Fibroblast of lung (primary cell): ENCODE results near the gene LPP. TPM values are rescaled to one million over a fixed set of nuclear protein-coding genes. Genes with fewer than 3 reads are reported as not detected.

ENCODE experiments used
- DNase-seq, 2 donors: peaks; one replicate each; pipeline versions ENCODE4 v3.0.0 to v3.0.0-alpha.2; 2010; ENCODE audit warnings: low read depth in 2 of 2
- H2AFZ ChIP-seq: 2 replicates; pipeline ENCODE4 v1.5.1; 2012; ENCODE audit warnings: low read length, control low read depth, inconsistent platforms
- H3K27ac ChIP-seq: 2 replicates; pipeline ENCODE4 v1.5.1; 2011; ENCODE audit warnings: low read length, control low read depth; ENCODE audit not compliant: insufficient read depth
- H3K27me3 ChIP-seq: 2 replicates; pipeline ENCODE4 v1.5.1; 2011; ENCODE audit warnings: mild to moderate bottlenecking, low read length; ENCODE audit not compliant: control insufficient read depth, insufficient read depth
- H3K36me3 ChIP-seq: 2 replicates; pipeline ENCODE4 v1.5.1; 2011; ENCODE audit warnings: low read length; ENCODE audit not compliant: control insufficient read depth, insufficient read depth
- H3K4me1 ChIP-seq: 2 replicates; pipeline ENCODE4 v1.5.1; 2011; ENCODE audit warnings: low read length; ENCODE audit not compliant: control insufficient read depth, insufficient read depth; ENCODE audit errors: extremely low read depth
- H3K4me2 ChIP-seq: 2 replicates; pipeline ENCODE4 v1.5.1; 2011; ENCODE audit warnings: low read length, control low read depth; ENCODE audit not compliant: insufficient read depth; ENCODE audit errors: extremely low read depth
- H3K4me3 ChIP-seq, 4 experiments: fragments of 200-600 bp in 1 of 4; sonication (generic) in 1 of 4; replicated peaks in 1 of 4; 2 replicates each; pipeline ENCODE4 v1.5.1; 2011 to 2016; ENCODE audit warnings: low read length in 4 of 4, low read depth in 3 of 4, mild to moderate bottlenecking in 3 of 4, control low read depth in 2 of 4, inconsistent platforms in 1 of 4, mixed read lengths in 1 of 4; ENCODE audit not compliant: insufficient read depth in 1 of 4; ENCODE audit errors: control extremely low read depth in 1 of 4
- H3K79me2 ChIP-seq: 2 replicates; pipeline ENCODE4 v1.5.1; 2012; ENCODE audit warnings: mild to moderate bottlenecking, low read length, inconsistent platforms; ENCODE audit not compliant: control insufficient read depth, insufficient read depth
- H3K9ac ChIP-seq: 2 replicates; pipeline ENCODE4 v1.5.1; 2011; ENCODE audit warnings: mild to moderate bottlenecking, low read length, control low read depth; ENCODE audit not compliant: insufficient read depth
- H3K9me3 ChIP-seq: 2 replicates; pipeline ENCODE4 v1.5.1; 2012; ENCODE audit warnings: low read depth, low read length; ENCODE audit not compliant: control insufficient read depth, insufficient read depth
- H4K20me1 ChIP-seq: 2 replicates; pipeline ENCODE4 v1.5.1; 2011; ENCODE audit warnings: low read length; ENCODE audit not compliant: control insufficient read depth, insufficient read depth; ENCODE audit errors: extremely low read depth
- EZH2 ChIP-seq: IDR thresholded peaks from 2 replicates; pipeline ENCODE4 v1.5.1; 2012; ENCODE audit warnings: low read length, control low read depth, mild to moderate bottlenecking; ENCODE audit errors: missing control alignments
- polyA plus RNA-seq, 2 donors: library from polyadenylated mRNA; depleted of rRNA in 1 of 2; stranded (reverse) in 1 of 2; unstranded in 1 of 2; fragments of >200 nt; gene quantifications; 2 replicates each; pipeline ENCODE4 v1.2.1, GENCODE V29; 2011 to 2012; ENCODE audit warnings: missing spikeins in 1 of 2
- total RNA-seq: library from RNA; depleted of rRNA; stranded (reverse); fragments of >200 nt; gene quantifications from 2 replicates; pipeline ENCODE4 v1.2.1, GENCODE V29; 2014
- TF ChIP-seq, protein P1 (sequence below), 2 donors: IDR thresholded peaks in 1 of 2; conservative IDR thresholded peaks in 1 of 2; 1 replicate in 1 of 2; 2 replicates in 1 of 2; pipeline ENCODE4 v1.5.1; 2011 to 2012; ENCODE audit warnings: low read length in 2 of 2, control low read depth in 1 of 2, inconsistent platforms in 1 of 2, low read depth in 1 of 2, mild to moderate bottlenecking in 1 of 2

Gene LPP
- total and polyA plus RNA-seq, 2 donors (not counting 1 experiment from before 2014, with no cell fraction given): 69.0 to 124 TPM

DNA sequence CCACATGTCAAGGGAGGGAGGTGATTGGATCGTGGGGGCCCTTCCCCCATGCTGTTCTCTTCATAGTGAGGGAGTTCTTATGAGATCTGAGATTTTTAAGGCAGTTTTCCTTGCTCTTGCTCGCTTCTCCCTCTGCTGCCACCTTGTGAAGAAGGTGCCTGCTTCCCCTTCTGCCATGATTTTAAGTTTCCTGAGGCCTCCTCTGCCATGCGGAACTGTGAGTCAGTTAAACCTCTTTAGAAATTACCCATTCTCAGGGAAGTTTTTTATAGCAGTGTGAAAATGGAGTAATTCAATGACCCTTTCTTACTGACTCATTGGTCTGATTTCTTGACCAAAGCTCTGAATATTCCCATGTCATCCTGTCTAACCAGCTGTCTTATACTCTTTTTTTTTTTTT, 533.4 kb downstream of the LPP start:
- no peak overlapping the region for H3K27ac ChIP-seq

DNA sequence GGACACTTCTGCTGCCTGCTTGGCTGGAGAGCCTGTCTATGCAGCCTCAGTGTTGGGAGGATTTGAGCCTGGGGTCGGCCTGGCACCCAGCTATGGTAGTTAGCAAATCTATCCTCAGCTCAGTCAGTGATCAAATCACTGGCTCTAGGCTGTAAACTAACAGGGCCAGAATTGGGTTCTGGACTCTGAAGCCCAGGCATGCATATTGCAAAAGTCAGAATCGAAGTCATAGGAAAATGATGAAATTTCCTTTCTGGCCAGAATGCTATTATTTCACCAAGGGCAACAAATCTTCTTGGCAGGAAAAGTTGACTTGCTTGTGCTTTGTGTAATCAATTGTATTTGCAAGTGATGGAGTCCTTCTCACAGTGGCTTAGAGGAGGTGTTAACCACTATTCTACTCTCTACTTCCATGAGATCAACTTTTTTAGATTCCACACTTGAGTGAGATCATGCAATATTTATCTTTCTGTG, 535.2 kb downstream of the LPP start:
- peaks cover 2% of the 10 kb centered on the region for H3K79me2 ChIP-seq
- peak; percentile 72 to 87 for DNase-seq
- TF ChIP-seq, protein P1, sequence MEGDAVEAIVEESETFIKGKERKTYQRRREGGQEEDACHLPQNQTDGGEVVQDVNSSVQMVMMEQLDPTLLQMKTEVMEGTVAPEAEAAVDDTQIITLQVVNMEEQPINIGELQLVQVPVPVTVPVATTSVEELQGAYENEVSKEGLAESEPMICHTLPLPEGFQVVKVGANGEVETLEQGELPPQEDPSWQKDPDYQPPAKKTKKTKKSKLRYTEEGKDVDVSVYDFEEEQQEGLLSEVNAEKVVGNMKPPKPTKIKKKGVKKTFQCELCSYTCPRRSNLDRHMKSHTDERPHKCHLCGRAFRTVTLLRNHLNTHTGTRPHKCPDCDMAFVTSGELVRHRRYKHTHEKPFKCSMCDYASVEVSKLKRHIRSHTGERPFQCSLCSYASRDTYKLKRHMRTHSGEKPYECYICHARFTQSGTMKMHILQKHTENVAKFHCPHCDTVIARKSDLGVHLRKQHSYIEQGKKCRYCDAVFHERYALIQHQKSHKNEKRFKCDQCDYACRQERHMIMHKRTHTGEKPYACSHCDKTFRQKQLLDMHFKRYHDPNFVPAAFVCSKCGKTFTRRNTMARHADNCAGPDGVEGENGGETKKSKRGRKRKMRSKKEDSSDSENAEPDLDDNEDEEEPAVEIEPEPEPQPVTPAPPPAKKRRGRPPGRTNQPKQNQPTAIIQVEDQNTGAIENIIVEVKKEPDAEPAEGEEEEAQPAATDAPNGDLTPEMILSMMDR (conservative IDR thresholded peaks at IDR 0.05 in 1 of 2, IDR thresholded peaks at IDR 0.05 in 1 of 2; ENCODE audit: low read depth in 1 of 2, low read length in 2 of 2): no peak
- no peak for TF ChIP-seq EZH2

More for the DNA sequence above, 533.4 kb downstream of the LPP start:
- H3K79me2 ChIP-seq: peaks cover 2% of the 10 kb centered on the region
- no peak for TF ChIP-seq EZH2
- TF ChIP-seq, protein P1 (conservative IDR thresholded peaks at IDR 0.05 in 1 of 2, IDR thresholded peaks at IDR 0.05 in 1 of 2; ENCODE audit: low read depth in 1 of 2, low read length in 2 of 2): peak; percentile 21 to 29
- H3K36me3 ChIP-seq: no peaks in the 10 kb centered on the region
- H3K4me2 ChIP-seq: no peak overlapping the region
- H3K9me3 ChIP-seq: no peaks in the 10 kb centered on the region
- H4K20me1 ChIP-seq: no peaks in the 10 kb centered on the region
- peak; percentile 65 to 87 for DNase-seq
- H2AFZ ChIP-seq: no peak overlapping the region
- H3K4me1 ChIP-seq: peaks cover 6% of the 10 kb centered on the region
- H3K27me3 ChIP-seq: no peaks in the 10 kb centered on the region
- H3K9ac ChIP-seq: no peak overlapping the region
- no peak overlapping the region for H3K4me3 ChIP-seq

DNA sequence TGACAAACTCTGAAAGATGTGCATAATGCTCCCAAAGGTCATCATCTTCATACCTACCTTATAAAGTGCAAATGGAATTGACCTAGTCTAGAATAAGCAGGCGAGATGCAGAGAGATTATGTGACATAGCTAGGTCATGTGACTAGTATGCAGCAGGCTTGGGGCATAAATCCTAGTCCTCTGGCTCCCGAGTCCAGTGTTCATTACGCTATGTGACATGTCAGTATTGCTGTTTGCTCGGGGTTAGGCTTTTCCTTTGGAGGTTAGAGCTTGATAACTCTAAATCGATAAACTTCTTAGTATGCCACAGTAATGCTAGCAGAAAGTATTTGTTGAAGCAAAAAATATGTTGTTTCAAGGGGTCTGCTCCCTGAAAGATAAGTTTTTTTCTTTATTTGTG, 536.1 kb downstream of the LPP start:
- peaks cover 5% of the 10 kb centered on the region for H3K4me1 ChIP-seq
- no peak overlapping the region for H2AFZ ChIP-seq
- H3K79me2 ChIP-seq: peaks cover 2% of the 10 kb centered on the region
- no peaks in the 10 kb centered on the region for H4K20me1 ChIP-seq
- H3K9me3 ChIP-seq: no peaks in the 10 kb centered on the region
- no peak overlapping the region for H3K9ac ChIP-seq
- H3K36me3 ChIP-seq: no peaks in the 10 kb centered on the region
- DNase-seq: no peak
- TF ChIP-seq, protein P1 (conservative IDR thresholded peaks at IDR 0.05 in 1 of 2, IDR thresholded peaks at IDR 0.05 in 1 of 2; ENCODE audit: low read depth in 1 of 2, low read length in 2 of 2): no peak
- no peak for TF ChIP-seq EZH2
- H3K4me3 ChIP-seq: no peak overlapping the region
- H3K4me2 ChIP-seq: no peak overlapping the region
- no peaks in the 10 kb centered on the region for H3K27me3 ChIP-seq
- no peak overlapping the region for H3K27ac ChIP-seq

More for the DNA sequence above, 535.2 kb downstream of the LPP start:
- Histone ChIP-seq H3K27ac (peak overlapping the region; percentile 22), H3K27me3 (no peaks in the 10 kb centered on the region), H3K4me1 (peaks cover 5% of the 10 kb centered on the region), H2AFZ (no peak overlapping the region), H3K36me3 (no peaks in the 10 kb centered on the region), H3K4me3 (no peak overlapping the region), H3K4me2 (no peak overlapping the region), H4K20me1 (no peaks in the 10 kb centered on the region), H3K9ac (no peak overlapping the region), H3K9me3 (no peaks in the 10 kb centered on the region)
